HG03139 (cell line): ENCODE measurements around the gene SLC7A11.
A peak's percentile ranks its signal among the peaks of the same experiment; 100 is the strongest.

Experiments
- ATAC-seq: cut with Tn5 transposase; IDR thresholded peaks from one replicate; pipeline ENCODE4 v1.9.1; 2021; ENCODE audit not compliant: unreplicated experiment

Gene SLC7A11

GRCh38 chr4:138174981-138175794 is 67.0 kb downstream of the SLC7A11 start:
- no peak for ATAC-seq

GRCh38 chr4:138164208-138164607 is 77.9 kb downstream of the SLC7A11 start:
- ATAC-seq: no peak

GRCh38 chr4:138163171-138163570 is 79.0 kb downstream of the SLC7A11 start:
- no peak for ATAC-seq

- ATAC-seq: no peak
Observed at GRCh38 chr4:138162259-138162658, 79.9 kb downstream of the SLC7A11 start.

GRCh38 chr4:138161351-138161750 is 80.8 kb downstream of the SLC7A11 start:
- no peak for ATAC-seq

GRCh38 chr4:138158746-138159297 is 83.3 kb downstream of the SLC7A11 start:
- ATAC-seq: no peak

- ATAC-seq: no peak
Observed at GRCh38 chr4:138140879-138141278, 101.3 kb downstream of the SLC7A11 start.

GRCh38 chr4:138138774-138139173 is 103.4 kb downstream of the SLC7A11 start:
- no peak for ATAC-seq

- ATAC-seq: no peak
Observed at GRCh38 chr4:138135610-138136009, 106.5 kb downstream of the SLC7A11 start.

GRCh38 chr4:138118270-138118669 is 123.9 kb downstream of the SLC7A11 start:
- no peak for ATAC-seq

- ATAC-seq: no peak
Observed at GRCh38 chr4:138115053-138115452, 127.1 kb downstream of the SLC7A11 start.

- ATAC-seq: peak; percentile 99
Observed at GRCh38 chr4:138114434-138114833, 127.7 kb downstream of the SLC7A11 start.
